GM12878 (cell line): ENCODE data around the gene ANO4. TPM values are rescaled to one million over a fixed set of nuclear protein-coding genes. Genes with fewer than 3 reads are reported as not detected.

Source experiments
- GABPA ChIP-seq: IDR thresholded peaks from 2 replicates; pipeline ENCODE4 v1.6.1; 2014; ENCODE audit warnings: antibody characterized with exemption, low read depth, mild to moderate bottlenecking, inconsistent platforms
- PAX5 ChIP-seq: IDR thresholded peaks from 2 replicates; pipeline ENCODE4 v1.6.1; 2011; ENCODE audit warnings: low read depth, low read length, borderline replicate concordance
- TAF1 ChIP-seq: IDR thresholded peaks from 2 replicates; pipeline ENCODE4 v1.6.1; 2011; ENCODE audit warnings: mild to moderate bottlenecking, low read depth, low read length, borderline replicate concordance
- polyA plus RNA-seq, 11 experiments: library from polyadenylated mRNA; depleted of rRNA in 4 of 11; unstranded in 6 of 11; stranded (reverse) in 5 of 11; fragments of >200 nt; fragmentation: Nextera tagmentation in 4 of 11; fragmentation: Illumina TruSeq in 1 of 11; extraction: Ambion mirVana in 4 of 11; extraction: Trizol in 1 of 11; gene quantifications; 1 replicate in 1 of 11; 2 replicates in 10 of 11; pipeline versions ENCODE4 v1.2.1 to v1.2.3, GENCODE V29; 2011 to 2016; ENCODE audit warnings: inconsistent platforms in 2 of 11, missing spikeins in 2 of 11, low read depth in 1 of 11
- total RNA-seq, 4 experiments: library from RNA; depleted of rRNA in 3 of 4; stranded (reverse); fragments of >200 nt in 3 of 4; fragmentation: Illumina TruSeq in 1 of 4; extraction: Trizol in 1 of 4; gene quantifications; 2 replicates each; pipeline versions ENCODE4 v1.2.1 to v1.2.3, GENCODE V29; 2013 to 2021
- TF ChIP-seq, protein P1 (sequence below): IDR thresholded peaks from 2 replicates; pipeline ENCODE4 v1.6.1; 2012; ENCODE audit warnings: improper control_type of control experiment, low read depth, low read length; ENCODE audit not compliant: insufficient replicate concordance
- TF ChIP-seq, protein P2 (sequence below): fragments of 450-650 bp; IDR thresholded peaks from 2 replicates; pipeline ENCODE4 v1.6.1; 2017; ENCODE audit warnings: mild to moderate bottlenecking, moderate library complexity

Gene ANO4
- total and polyA plus RNA-seq, 10 of the 15 experiments (the other 5 are each of a cell fraction or from before 2014, with no cell fraction given), result not detected

- TF ChIP-seq, protein P1, sequence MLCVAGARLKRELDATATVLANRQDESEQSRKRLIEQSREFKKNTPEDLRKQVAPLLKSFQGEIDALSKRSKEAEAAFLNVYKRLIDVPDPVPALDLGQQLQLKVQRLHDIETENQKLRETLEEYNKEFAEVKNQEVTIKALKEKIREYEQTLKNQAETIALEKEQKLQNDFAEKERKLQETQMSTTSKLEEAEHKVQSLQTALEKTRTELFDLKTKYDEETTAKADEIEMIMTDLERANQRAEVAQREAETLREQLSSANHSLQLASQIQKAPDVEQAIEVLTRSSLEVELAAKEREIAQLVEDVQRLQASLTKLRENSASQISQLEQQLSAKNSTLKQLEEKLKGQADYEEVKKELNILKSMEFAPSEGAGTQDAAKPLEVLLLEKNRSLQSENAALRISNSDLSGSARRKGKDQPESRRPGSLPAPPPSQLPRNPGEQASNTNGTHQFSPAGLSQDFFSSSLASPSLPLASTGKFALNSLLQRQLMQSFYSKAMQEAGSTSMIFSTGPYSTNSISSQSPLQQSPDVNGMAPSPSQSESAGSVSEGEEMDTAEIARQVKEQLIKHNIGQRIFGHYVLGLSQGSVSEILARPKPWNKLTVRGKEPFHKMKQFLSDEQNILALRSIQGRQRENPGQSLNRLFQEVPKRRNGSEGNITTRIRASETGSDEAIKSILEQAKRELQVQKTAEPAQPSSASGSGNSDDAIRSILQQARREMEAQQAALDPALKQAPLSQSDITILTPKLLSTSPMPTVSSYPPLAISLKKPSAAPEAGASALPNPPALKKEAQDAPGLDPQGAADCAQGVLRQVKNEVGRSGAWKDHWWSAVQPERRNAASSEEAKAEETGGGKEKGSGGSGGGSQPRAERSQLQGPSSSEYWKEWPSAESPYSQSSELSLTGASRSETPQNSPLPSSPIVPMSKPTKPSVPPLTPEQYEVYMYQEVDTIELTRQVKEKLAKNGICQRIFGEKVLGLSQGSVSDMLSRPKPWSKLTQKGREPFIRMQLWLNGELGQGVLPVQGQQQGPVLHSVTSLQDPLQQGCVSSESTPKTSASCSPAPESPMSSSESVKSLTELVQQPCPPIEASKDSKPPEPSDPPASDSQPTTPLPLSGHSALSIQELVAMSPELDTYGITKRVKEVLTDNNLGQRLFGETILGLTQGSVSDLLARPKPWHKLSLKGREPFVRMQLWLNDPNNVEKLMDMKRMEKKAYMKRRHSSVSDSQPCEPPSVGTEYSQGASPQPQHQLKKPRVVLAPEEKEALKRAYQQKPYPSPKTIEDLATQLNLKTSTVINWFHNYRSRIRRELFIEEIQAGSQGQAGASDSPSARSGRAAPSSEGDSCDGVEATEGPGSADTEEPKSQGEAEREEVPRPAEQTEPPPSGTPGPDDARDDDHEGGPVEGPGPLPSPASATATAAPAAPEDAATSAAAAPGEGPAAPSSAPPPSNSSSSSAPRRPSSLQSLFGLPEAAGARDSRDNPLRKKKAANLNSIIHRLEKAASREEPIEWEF, result no peak
- TF ChIP-seq, protein P2, sequence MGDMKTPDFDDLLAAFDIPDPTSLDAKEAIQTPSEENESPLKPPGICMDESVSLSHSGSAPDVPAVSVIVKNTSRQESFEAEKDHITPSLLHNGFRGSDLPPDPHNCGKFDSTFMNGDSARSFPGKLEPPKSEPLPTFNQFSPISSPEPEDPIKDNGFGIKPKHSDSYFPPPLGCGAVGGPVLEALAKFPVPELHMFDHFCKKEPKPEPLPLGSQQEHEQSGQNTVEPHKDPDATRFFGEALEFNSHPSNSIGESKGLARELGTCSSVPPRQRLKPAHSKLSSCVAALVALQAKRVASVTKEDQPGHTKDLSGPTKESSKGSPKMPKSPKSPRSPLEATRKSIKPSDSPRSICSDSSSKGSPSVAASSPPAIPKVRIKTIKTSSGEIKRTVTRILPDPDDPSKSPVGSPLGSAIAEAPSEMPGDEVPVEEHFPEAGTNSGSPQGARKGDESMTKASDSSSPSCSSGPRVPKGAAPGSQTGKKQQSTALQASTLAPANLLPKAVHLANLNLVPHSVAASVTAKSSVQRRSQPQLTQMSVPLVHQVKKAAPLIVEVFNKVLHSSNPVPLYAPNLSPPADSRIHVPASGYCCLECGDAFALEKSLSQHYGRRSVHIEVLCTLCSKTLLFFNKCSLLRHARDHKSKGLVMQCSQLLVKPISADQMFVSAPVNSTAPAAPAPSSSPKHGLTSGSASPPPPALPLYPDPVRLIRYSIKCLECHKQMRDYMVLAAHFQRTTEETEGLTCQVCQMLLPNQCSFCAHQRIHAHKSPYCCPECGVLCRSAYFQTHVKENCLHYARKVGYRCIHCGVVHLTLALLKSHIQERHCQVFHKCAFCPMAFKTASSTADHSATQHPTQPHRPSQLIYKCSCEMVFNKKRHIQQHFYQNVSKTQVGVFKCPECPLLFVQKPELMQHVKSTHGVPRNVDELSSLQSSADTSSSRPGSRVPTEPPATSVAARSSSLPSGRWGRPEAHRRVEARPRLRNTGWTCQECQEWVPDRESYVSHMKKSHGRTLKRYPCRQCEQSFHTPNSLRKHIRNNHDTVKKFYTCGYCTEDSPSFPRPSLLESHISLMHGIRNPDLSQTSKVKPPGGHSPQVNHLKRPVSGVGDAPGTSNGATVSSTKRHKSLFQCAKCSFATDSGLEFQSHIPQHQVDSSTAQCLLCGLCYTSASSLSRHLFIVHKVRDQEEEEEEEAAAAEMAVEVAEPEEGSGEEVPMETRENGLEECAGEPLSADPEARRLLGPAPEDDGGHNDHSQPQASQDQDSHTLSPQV, result no peak
- TF ChIP-seq GABPA (no peak), TAF1 (no peak), PAX5 (no peak)
Measured at GRCh38 chr12:100970894-100971293, 176.3 kb downstream of the ANO4 start (continued).
